GM18499 (cell line): ENCODE data around the gene FCHO2.

ENCODE experiments used
- ATAC-seq: cut with Tn5 transposase; IDR thresholded peaks from one replicate; pipeline ENCODE4 v1.9.1; 2021; ENCODE audit warnings: moderate number of reproducible peaks; ENCODE audit not compliant: insufficient read depth, unreplicated experiment

Gene FCHO2

GRCh38 chr5:73103870-73104299, 148.0 kb downstream of the FCHO2 start:
- ATAC-seq = no peak

- no peak for ATAC-seq
Observed at GRCh38 chr5:73104326-73104725, 148.5 kb downstream of the FCHO2 start.

- no peak for ATAC-seq
Observed at GRCh38 chr5:73106335-73106734, 150.5 kb downstream of the FCHO2 start.

- ATAC-seq = no peak
Observed at GRCh38 chr5:73110190-73110589, 154.3 kb downstream of the FCHO2 start.

GRCh38 chr5:73111536-73111935, 155.7 kb downstream of the FCHO2 start:
- ATAC-seq = no peak

- no peak for ATAC-seq
Observed at GRCh38 chr5:73112359-73112758, 156.5 kb downstream of the FCHO2 start.

- ATAC-seq = no peak
Observed at GRCh38 chr5:73114044-73114688, 158.3 kb downstream of the FCHO2 start.

GRCh38 chr5:73115399-73116051, 159.7 kb downstream of the FCHO2 start:
- no peak for ATAC-seq

- no peak for ATAC-seq
Observed at GRCh38 chr5:73116506-73116905, 160.7 kb downstream of the FCHO2 start.

GRCh38 chr5:73117088-73117740, 161.4 kb downstream of the FCHO2 start:
- no peak for ATAC-seq

GRCh38 chr5:73118391-73118973, 162.6 kb downstream of the FCHO2 start:
- ATAC-seq = no peak

GRCh38 chr5:73119451-73120157, 163.8 kb downstream of the FCHO2 start:
- ATAC-seq = no peak

- ATAC-seq = no peak
Observed at GRCh38 chr5:73120222-73121118, 164.6 kb downstream of the FCHO2 start, which contains the start of gene TMEM171. Gene TMEM171, plus strand, starts transcription at chr5:73120575. Its CDS starts 2,799 bp downstream, at chr5:73123374.

GRCh38 chr5:73121119-73121463, 165.2 kb downstream of the FCHO2 start:
- no peak for ATAC-seq

GRCh38 chr5:73122875-73123810, 167.3 kb downstream of the FCHO2 start:
- no peak for ATAC-seq

- ATAC-seq = no peak
Observed at GRCh38 chr5:73125289-73125688, 169.4 kb downstream of the FCHO2 start.

- no peak for ATAC-seq
Observed at GRCh38 chr5:73126381-73126780, 170.5 kb downstream of the FCHO2 start.

- no peak for ATAC-seq
Observed at GRCh38 chr5:73126957-73127356, 171.1 kb downstream of the FCHO2 start.

- no peak for ATAC-seq
Observed at GRCh38 chr5:73129143-73129542, 173.3 kb downstream of the FCHO2 start.
